Stimulated activated CD4-positive, alpha-beta T cell treated with anti-CD3 and anti-CD28 coated beads, Interleukin-1b, Interleukin-23, amount 100 ng/mL, for 1 hour (primary cell): Measurements from ENCODE around the gene EVL.
"Not testable (repeated sequence)": the region's sequence is repeated elsewhere in the genome, so short reads cannot be mapped to it uniquely, and the experiment has no call there.

Experiments used
- DNase-seq, 2 donors: peaks; one replicate each; pipeline ENCODE4 v3.0.0-alpha.2; 2020; ENCODE audit warnings: low read depth in 2 of 2

Gene EVL

GRCh38 chr14:100038065-100038464, 27.2 kb upstream of the EVL start:
- no peak for DNase-seq

GRCh38 chr14:100039903-100040302, 25.3 kb upstream of the EVL start:
- no peak for DNase-seq

GRCh38 chr14:100041271-100041670, 24.0 kb upstream of the EVL start:
- no peak for DNase-seq

- no peak for DNase-seq
These were observed 22.9 kb upstream of the EVL start for GRCh38 chr14:100042286-100042685.

GRCh38 chr14:100045642-100046344, 19.4 kb upstream of the EVL start:
- no peak for DNase-seq

GRCh38 chr14:100047600-100047999, 17.6 kb upstream of the EVL start:
- no peak for DNase-seq

- no peak for DNase-seq
These were observed 16.4 kb upstream of the EVL start for GRCh38 chr14:100048786-100049185.

- no peak for DNase-seq
These were observed 16.0 kb upstream of the EVL start for GRCh38 chr14:100049220-100049619.

- DNase-seq = no peak
These were observed 14.1 kb upstream of the EVL start for GRCh38 chr14:100051103-100051502.

- DNase-seq = no peak
These were observed 13.7 kb upstream of the EVL start for GRCh38 chr14:100051543-100051942.

- no peak for DNase-seq
These were observed 12.4 kb upstream of the EVL start for GRCh38 chr14:100052819-100053218.

- DNase-seq = no peak
These were observed 10.7 kb upstream of the EVL start for GRCh38 chr14:100054316-100055075.

GRCh38 chr14:100056431-100056830, 8.8 kb upstream of the EVL start:
- DNase-seq = no peak

- no peak for DNase-seq
These were observed 8.0 kb upstream of the EVL start for GRCh38 chr14:100056964-100057795.

- DNase-seq = no peak
These were observed 6.3 kb upstream of the EVL start for GRCh38 chr14:100058777-100059437.

- DNase-seq = no peak
These were observed 5.8 kb upstream of the EVL start for GRCh38 chr14:100059438-100059781.

- DNase-seq = no peak
These were observed 4.5 kb upstream of the EVL start for GRCh38 chr14:100060760-100061159.

GRCh38 chr14:100062590-100062989, 2.6 kb upstream of the EVL start:
- DNase-seq = no peak

GRCh38 chr14:100063314-100063941, 1.8 kb upstream of the EVL start:
- DNase-seq = no peak

- DNase-seq = not testable (repeated sequence)
These were observed 708 bp upstream of the EVL start for GRCh38 chr14:100064335-100065092.
